Kidney capillary endothelial cell (primary cell): Measurements from ENCODE around the gene BTNL8.

Source experiments
- DNase-seq: peaks from one replicate; pipeline ENCODE4 v3.0.0-alpha.2; 2018; ENCODE audit warnings: low spot score

The BTNL8 gene

GRCh38 chr5:180970336-180970735, 71.4 kb downstream of the BTNL8 start:
- DNase-seq: no peak

GRCh38 chr5:180970875-180971274, 71.9 kb downstream of the BTNL8 start:
- DNase-seq: no peak

GRCh38 chr5:180974612-180975315, 75.8 kb downstream of the BTNL8 start:
- DNase-seq: no peak

GRCh38 chr5:180975338-180975737, 76.4 kb downstream of the BTNL8 start:
- DNase-seq: no peak

GRCh38 chr5:180976518-180976917, 77.6 kb downstream of the BTNL8 start:
- no peak for DNase-seq

GRCh38 chr5:180977852-180978251, 78.9 kb downstream of the BTNL8 start:
- DNase-seq: no peak

- no peak for DNase-seq
Measured at GRCh38 chr5:180982008-180982741, 83.2 kb downstream of the BTNL8 start.

- no peak for DNase-seq
Measured at GRCh38 chr5:180988016-180988415, 89.1 kb downstream of the BTNL8 start.

GRCh38 chr5:180988592-180988991, 89.6 kb downstream of the BTNL8 start, which contains the start of gene BTNL3:
BTNL3 (plus strand) TSS chr5:180988846; CDS start chr5:180989029, 183 bp downstream.
- DNase-seq: no peak

- no peak for DNase-seq
Measured at GRCh38 chr5:180990086-180990881, 91.3 kb downstream of the BTNL8 start.

- DNase-seq: no peak
Measured at GRCh38 chr5:180990882-180991242, 91.9 kb downstream of the BTNL8 start.
